Breast epithelium (tissue), 4 donors: ENCODE results near the gene TMEM145. TPM values are rescaled to one million over a fixed set of nuclear protein-coding genes. Genes with fewer than 3 reads are reported as not detected.

Experiments
- DNase-seq, 2 donors: peaks; one replicate each; pipeline ENCODE4 v3.0.0-alpha.2; 2019; ENCODE audit warnings: low spot score in 2 of 2
- H3K27ac ChIP-seq, 2 donors: fragments of 200-600 bp; sonication (generic) in 1 of 2; one replicate each; pipeline ENCODE4 v1.5.1; 2016 to 2019; ENCODE audit warnings: mild to moderate bottlenecking in 1 of 2
- H3K27me3 ChIP-seq, 2 donors: fragments of 200-600 bp; sonication (generic) in 1 of 2; one replicate each; pipeline versions ENCODE4 v1.5.1 to v1.6.0; 2017 to 2019; ENCODE audit warnings: control low read depth in 1 of 2, mild to moderate bottlenecking in 1 of 2
- H3K36me3 ChIP-seq: fragments of 200-600 bp; one replicate; pipeline ENCODE4 v1.5.1; 2019
- H3K4me1 ChIP-seq, 2 donors: fragments of 200-600 bp; sonication (generic); one replicate each; pipeline ENCODE4 v1.5.1; 2016 to 2019; ENCODE audit warnings: control low read depth in 1 of 2
- H3K4me3 ChIP-seq, 3 donors: fragments of 200-600 bp; sonication (generic); 1 replicate in 2 of 3; 2 replicates in 1 of 3; pipeline ENCODE4 v1.5.1; 2016 to 2019; ENCODE audit warnings: mild to moderate bottlenecking in 3 of 3, moderate library complexity in 2 of 3
- H3K9me3 ChIP-seq, 2 donors: fragments of 200-600 bp; sonication (generic) in 1 of 2; one replicate each; pipeline ENCODE4 v1.5.1; 2016 to 2019; ENCODE audit warnings: control low read depth in 1 of 2
- POLR2A ChIP-seq: fragments of 450-650 bp; IDR thresholded peaks from one replicate; pipeline ENCODE4 v1.6.1; 2016; ENCODE audit warnings: antibody characterized with exemption, mild to moderate bottlenecking, moderate library complexity
- POLR2AphosphoS5 ChIP-seq, 3 donors: sonication (generic); formaldehyde crosslinking; IDR thresholded peaks; one replicate each; pipeline ENCODE4 v1.6.1; 2017; ENCODE audit warnings: antibody characterized with exemption in 3 of 3
- intact Hi-C: fragments of 100-400 bp; cut with DNase I; formaldehyde crosslinking; loops from one replicate; pipeline ENCODE4 v1.15.1; 2023; ENCODE audit warnings: low total_unique reads
- total RNA-seq, 3 donors: library from RNA; depleted of rRNA; stranded (reverse); fragments of >200 nt; gene quantifications; one replicate each; pipeline ENCODE4 v1.1.0, GENCODE V29; 2016
- TF ChIP-seq, protein P1 (sequence below), 3 donors: fragments of 450-650 bp; IDR thresholded peaks; one replicate each; pipeline ENCODE4 v1.5.1; 2016 to 2017; ENCODE audit warnings: antibody characterized with exemption in 3 of 3, mild to moderate bottlenecking in 3 of 3, moderate library complexity in 3 of 3

The TMEM145 gene
- total RNA-seq, 3 donors from 2014 or later: 0.33 to 0.59 TPM; not detected in 1

DNA sequence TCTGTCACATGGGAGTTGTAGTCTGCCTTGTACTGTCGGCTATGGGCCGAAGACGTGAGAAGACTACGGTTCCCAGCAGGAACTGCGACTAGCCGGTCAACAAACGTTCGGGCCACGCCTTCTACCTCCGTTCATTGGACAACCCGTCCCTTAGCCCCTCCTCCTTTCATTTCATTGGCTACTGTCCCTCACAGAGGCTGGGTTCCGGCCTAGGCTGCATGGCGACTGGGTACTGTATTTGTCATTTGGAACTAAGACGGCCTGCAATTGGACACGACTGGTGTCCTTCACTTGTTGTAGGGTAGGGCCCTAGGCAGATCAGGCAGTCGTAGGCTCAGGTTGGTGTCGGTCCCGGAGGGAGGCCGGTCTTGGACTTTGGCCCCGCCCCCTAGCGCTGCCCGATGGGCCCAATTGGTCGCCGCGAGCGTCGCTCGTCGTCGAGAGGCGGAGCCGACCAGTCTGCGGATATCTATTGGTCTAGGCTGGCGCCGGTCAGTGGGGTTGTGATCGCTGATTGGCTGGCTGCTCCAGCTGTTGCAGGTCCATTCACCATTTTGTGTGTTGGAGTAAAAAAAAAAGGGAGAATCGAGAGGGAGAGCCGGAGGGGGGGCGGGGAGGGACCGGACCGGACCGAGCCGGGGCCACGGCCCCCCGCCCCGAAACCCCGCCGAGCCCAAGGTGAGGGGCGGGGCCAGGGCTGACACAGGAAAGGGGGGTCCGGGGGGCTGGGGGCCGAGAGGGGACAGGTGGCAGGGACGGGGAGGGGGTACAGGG lies 44.2 kb upstream of the TMEM145 start, which contains the start of gene CIC:
CIC (plus strand) TSS at position 549 of the 774 bp plus-strand sequence. CDS start 2,532 bp downstream, outside the sequence.
- TF ChIP-seq, protein P1, sequence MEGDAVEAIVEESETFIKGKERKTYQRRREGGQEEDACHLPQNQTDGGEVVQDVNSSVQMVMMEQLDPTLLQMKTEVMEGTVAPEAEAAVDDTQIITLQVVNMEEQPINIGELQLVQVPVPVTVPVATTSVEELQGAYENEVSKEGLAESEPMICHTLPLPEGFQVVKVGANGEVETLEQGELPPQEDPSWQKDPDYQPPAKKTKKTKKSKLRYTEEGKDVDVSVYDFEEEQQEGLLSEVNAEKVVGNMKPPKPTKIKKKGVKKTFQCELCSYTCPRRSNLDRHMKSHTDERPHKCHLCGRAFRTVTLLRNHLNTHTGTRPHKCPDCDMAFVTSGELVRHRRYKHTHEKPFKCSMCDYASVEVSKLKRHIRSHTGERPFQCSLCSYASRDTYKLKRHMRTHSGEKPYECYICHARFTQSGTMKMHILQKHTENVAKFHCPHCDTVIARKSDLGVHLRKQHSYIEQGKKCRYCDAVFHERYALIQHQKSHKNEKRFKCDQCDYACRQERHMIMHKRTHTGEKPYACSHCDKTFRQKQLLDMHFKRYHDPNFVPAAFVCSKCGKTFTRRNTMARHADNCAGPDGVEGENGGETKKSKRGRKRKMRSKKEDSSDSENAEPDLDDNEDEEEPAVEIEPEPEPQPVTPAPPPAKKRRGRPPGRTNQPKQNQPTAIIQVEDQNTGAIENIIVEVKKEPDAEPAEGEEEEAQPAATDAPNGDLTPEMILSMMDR (IDR thresholded peaks at IDR 0.05): no peak
- TF ChIP-seq POLR2A: no peak
- peak within 1 kb of the TSS; percentile 98 to 100 for H3K27ac ChIP-seq
- H3K4me1 ChIP-seq: peaks cover 13% of the 10 kb centered on the region in 2 donors
- peak within 1 kb of the TSS; percentile 64 to 76 (median 68) for H3K4me3 ChIP-seq
- H3K27me3 ChIP-seq: no peaks in the 10 kb centered on the region
- H3K9me3 ChIP-seq: no peaks in the 10 kb centered on the region
- DNase-seq: peak; percentile 99 to 100
- H3K36me3 ChIP-seq: no peaks in the 10 kb centered on the region
- intact Hi-C loops: no loop called here

- intact Hi-C loops: no loop called here
- H3K4me1 ChIP-seq: peaks cover 13 to 15% of the 10 kb centered on the region in 2 donors
- peak in 1 of 2 donors; percentile 58 for DNase-seq
Measured at GRCh38 chr19:42269478-42270345, 43.4 kb upstream of the TMEM145 start.

GRCh38 chr19:42270346-42271044 lies 42.6 kb upstream of the TMEM145 start:
- Histone ChIP-seq H3K4me3 (peak overlapping the region; percentile 51 to 76 (median 68)), H3K9me3 (no peaks in the 10 kb centered on the region), H3K27ac (peak overlapping the region; percentile 98 to 100), H3K36me3 (no peaks in the 10 kb centered on the region), H3K27me3 (no peaks in the 10 kb centered on the region), H3K4me1 (peaks cover 13 to 21% of the 10 kb centered on the region in 2 donors)
- peak in 1 of 2 donors; percentile 88 for DNase-seq
- intact Hi-C loops: no loop called here
- TF ChIP-seq POLR2AphosphoS5 (IDR thresholded peaks at IDR 0.05): no peak
- TF ChIP-seq POLR2A: no peak
- TF ChIP-seq, protein P1 (IDR thresholded peaks at IDR 0.05): no peak

More at GRCh38 chr19:42269478-42270345, 43.4 kb upstream of the TMEM145 start:
- Histone ChIP-seq H3K4me3 (peak overlapping the region; percentile 51 to 76 (median 68)), H3K27ac (peak overlapping the region; percentile 98 to 100), H3K9me3 (no peaks in the 10 kb centered on the region), H3K36me3 (no peaks in the 10 kb centered on the region), H3K27me3 (no peaks in the 10 kb centered on the region)
- TF ChIP-seq POLR2A (no peak), POLR2AphosphoS5 (IDR thresholded peaks at IDR 0.05) (no peak)
- TF ChIP-seq, protein P1 (IDR thresholded peaks at IDR 0.05): no peak

GRCh38 chr19:42271045-42271419 lies 42.1 kb upstream of the TMEM145 start:
- H3K4me3 ChIP-seq: peak overlapping the region; percentile 51 to 76 (median 68)
- no peak for TF ChIP-seq POLR2AphosphoS5 (IDR thresholded peaks at IDR 0.05)
- no peak for TF ChIP-seq POLR2A
- TF ChIP-seq, protein P1 (IDR thresholded peaks at IDR 0.05): no peak

More at GRCh38 chr19:42271045-42271419, 42.1 kb upstream of the TMEM145 start:
- DNase-seq: no peak
- Histone ChIP-seq H3K9me3 (no peaks in the 10 kb centered on the region), H3K36me3 (no peaks in the 10 kb centered on the region), H3K27ac (peak overlapping the region; percentile 98 to 100), H3K4me1 (peaks cover 13 to 21% of the 10 kb centered on the region in 2 donors), H3K27me3 (no peaks in the 10 kb centered on the region)
- intact Hi-C loops: no loop called here
